Skeletal muscle tissue (tissue), 4 donors: ENCODE results near the gene PDSS2. TPM values are rescaled to one million over a fixed set of nuclear protein-coding genes. Genes with fewer than 3 reads are reported as not detected.
"Not testable (repeated sequence)": the region's sequence is repeated elsewhere in the genome, so short reads cannot be mapped to it uniquely, and the experiment has no call there.

Experiments used
- H3K27ac ChIP-seq: one replicate; pipeline ENCODE4 v1.7.0; 2013; ENCODE audit warnings: mild to moderate bottlenecking, low read depth, low read length, inconsistent platforms
- H3K27me3 ChIP-seq, 3 donors: one replicate each; pipeline ENCODE4 v1.7.0; 2013; ENCODE audit warnings: low read length in 3 of 3; ENCODE audit not compliant: control insufficient read depth in 3 of 3, insufficient read depth in 3 of 3
- H3K36me3 ChIP-seq, 3 donors: one replicate each; pipeline ENCODE4 v1.7.0; 2013; ENCODE audit warnings: low read length in 3 of 3; ENCODE audit not compliant: control insufficient read depth in 3 of 3, insufficient read depth in 3 of 3
- H3K4me1 ChIP-seq, 3 donors: one replicate each; pipeline ENCODE4 v1.7.0; 2013; ENCODE audit warnings: low read length in 3 of 3, mild to moderate bottlenecking in 3 of 3; ENCODE audit not compliant: control insufficient read depth in 3 of 3, insufficient read depth in 3 of 3
- H3K4me3 ChIP-seq, 3 donors: one replicate each; pipeline ENCODE4 v1.7.0; 2013; ENCODE audit warnings: low read length in 3 of 3
- H3K9ac ChIP-seq, 3 donors: one replicate each; pipeline ENCODE4 v1.7.0; 2013; ENCODE audit warnings: low read length in 3 of 3, mild to moderate bottlenecking in 3 of 3, moderate library complexity in 2 of 3, low read depth in 1 of 3
- H3K9me3 ChIP-seq, 3 donors: one replicate each; pipeline ENCODE4 v1.7.0; 2013; ENCODE audit warnings: low read length in 3 of 3; ENCODE audit not compliant: control insufficient read depth in 3 of 3
- total RNA-seq: library from RNA; depleted of rRNA; stranded (reverse); fragments of >200 nt; gene quantifications from one replicate; pipeline ENCODE4 v1.2.3, GENCODE V29; 2014
- donor health status: Osteomylitis.

The PDSS2 gene
- total RNA-seq, 1 donor from 2014 or later, result 6.8 TPM

GRCh38 chr6:107383705-107384104 lies 75.7 kb downstream of the PDSS2 start:
- Histone ChIP-seq H3K9me3 (no peaks in the 10 kb centered on the region), H3K36me3 (no peaks in the 10 kb centered on the region), H3K4me1 (no peaks in the 10 kb centered on the region), H3K4me3 (no peak overlapping the region), H3K27ac (no peak overlapping the region), H3K9ac (no peak overlapping the region), H3K27me3 (no peaks in the 10 kb centered on the region)

GRCh38 chr6:107374264-107374663 lies 85.1 kb downstream of the PDSS2 start:
- no peaks in the 10 kb centered on the region for H3K27me3 ChIP-seq

GRCh38 chr6:107369493-107369892 lies 89.9 kb downstream of the PDSS2 start:
- Histone ChIP-seq H3K9ac (no peak overlapping the region), H3K4me1 (no peaks in the 10 kb centered on the region), H3K4me3 (no peak overlapping the region), H3K36me3 (no peaks in the 10 kb centered on the region), H3K9me3 (no peaks in the 10 kb centered on the region), H3K27ac (no peak overlapping the region), H3K27me3 (no peaks in the 10 kb centered on the region)

More at GRCh38 chr6:107374264-107374663, 85.1 kb downstream of the PDSS2 start:
- Histone ChIP-seq H3K9me3 (no peaks in the 10 kb centered on the region), H3K4me1 (no peaks in the 10 kb centered on the region), H3K27ac (no peak overlapping the region), H3K36me3 (no peaks in the 10 kb centered on the region), H3K4me3 (no peak overlapping the region), H3K9ac (no peak overlapping the region)

GRCh38 chr6:107368471-107368870 lies 90.9 kb downstream of the PDSS2 start:
- Histone ChIP-seq H3K4me3 (no peak overlapping the region), H3K36me3 (no peaks in the 10 kb centered on the region), H3K9me3 (no peaks in the 10 kb centered on the region), H3K9ac (no peak overlapping the region), H3K27ac (no peak overlapping the region), H3K27me3 (no peaks in the 10 kb centered on the region), H3K4me1 (no peaks in the 10 kb centered on the region)

- H3K4me3 ChIP-seq, H3K27me3 ChIP-seq, H3K27ac ChIP-seq, H3K4me1 ChIP-seq, H3K9ac ChIP-seq, H3K9me3 ChIP-seq, H3K36me3 ChIP-seq: not testable (repeated sequence)
Observed at GRCh38 chr6:107364173-107364572, 95.2 kb downstream of the PDSS2 start.

GRCh38 chr6:107361753-107362604 lies 97.4 kb downstream of the PDSS2 start:
- H3K27me3 ChIP-seq, result no peaks in the 10 kb centered on the region

GRCh38 chr6:107360476-107360875 lies 98.9 kb downstream of the PDSS2 start:
- Histone ChIP-seq H3K4me3 (no peak overlapping the region), H3K36me3 (peaks cover 0 to 6% (median 0%) of the 10 kb centered on the region in 3 donors), H3K4me1 (peaks cover 0 to 4% (median 0%) of the 10 kb centered on the region in 3 donors), H3K9ac (no peak overlapping the region), H3K27me3 (no peaks in the 10 kb centered on the region), H3K27ac (no peak overlapping the region), H3K9me3 (no peaks in the 10 kb centered on the region)

More at GRCh38 chr6:107361753-107362604, 97.4 kb downstream of the PDSS2 start:
- no peak overlapping the region for H3K4me3 ChIP-seq
- H3K27ac ChIP-seq, result no peak overlapping the region
- H3K9ac ChIP-seq, result no peak overlapping the region
- H3K4me1 ChIP-seq, result no peaks in the 10 kb centered on the region
- no peaks in the 10 kb centered on the region for H3K9me3 ChIP-seq
- peaks cover 0 to 6% (median 0%) of the 10 kb centered on the region in 3 donors for H3K36me3 ChIP-seq

- Histone ChIP-seq H3K9me3 (no peaks in the 10 kb centered on the region), H3K4me3 (no peak overlapping the region), H3K27me3 (no peaks in the 10 kb centered on the region), H3K36me3 (peaks cover 0 to 3% (median 0%) of the 10 kb centered on the region in 3 donors), H3K9ac (no peak overlapping the region), H3K4me1 (peaks cover 0 to 4% (median 0%) of the 10 kb centered on the region in 3 donors), H3K27ac (no peak overlapping the region)
Observed at GRCh38 chr6:107357842-107358241, 101.5 kb downstream of the PDSS2 start.

- no peak overlapping the region for H3K27ac ChIP-seq
- no peak overlapping the region for H3K4me3 ChIP-seq
- H3K9ac ChIP-seq, result no peak overlapping the region
- H3K9me3 ChIP-seq, result no peaks in the 10 kb centered on the region
- H3K36me3 ChIP-seq, result peaks cover 0 to under 1% (median 0%) of the 10 kb centered on the region in 3 donors
- H3K4me1 ChIP-seq, result peaks cover 0 to 4% (median 0%) of the 10 kb centered on the region in 3 donors
- no peaks in the 10 kb centered on the region for H3K27me3 ChIP-seq
Observed at GRCh38 chr6:107357031-107357430, 102.3 kb downstream of the PDSS2 start.

GRCh38 chr6:107355659-107356058 lies 103.7 kb downstream of the PDSS2 start:
- Histone ChIP-seq H3K36me3 (no peaks in the 10 kb centered on the region), H3K27ac (no peak overlapping the region), H3K4me1 (peaks cover 0 to 4% (median 0%) of the 10 kb centered on the region in 3 donors), H3K9me3 (no peaks in the 10 kb centered on the region), H3K4me3 (no peak overlapping the region), H3K27me3 (no peaks in the 10 kb centered on the region), H3K9ac (peak overlapping the region in 1 of 3 donors; percentile 0)
